Pons (tissue), 1 donor: ENCODE data around the gene GLRB.
"Not testable (repeated sequence)": the region's sequence is repeated elsewhere in the genome, so short reads cannot be mapped to it uniquely, and the experiment has no call there.

ENCODE experiments used
- DNase-seq: peaks from one replicate; pipeline ENCODE4 v3.0.0-alpha.2; 2016; ENCODE audit warnings: low spot score

Gene GLRB

GRCh38 chr4:157128395-157128794 lies 52.4 kb downstream of the GLRB start:
- peak; percentile 28 for DNase-seq

GRCh38 chr4:157141976-157142375 lies 66.0 kb downstream of the GLRB start:
- DNase-seq: no peak

GRCh38 chr4:157143369-157143768 lies 67.4 kb downstream of the GLRB start:
- DNase-seq: no peak

GRCh38 chr4:157151711-157152110 lies 75.8 kb downstream of the GLRB start:
- DNase-seq: no peak

GRCh38 chr4:157165935-157166610 lies 90.1 kb downstream of the GLRB start:
- no peak for DNase-seq

- no peak for DNase-seq
These were observed 94.4 kb downstream of the GLRB start for GRCh38 chr4:157170321-157170720.

GRCh38 chr4:157172011-157172410 lies 96.1 kb downstream of the GLRB start:
- no peak for DNase-seq

- not testable (repeated sequence) for DNase-seq
These were observed 104.3 kb downstream of the GLRB start for GRCh38 chr4:157180268-157180667.

- DNase-seq: no peak
These were observed 108.3 kb downstream of the GLRB start for GRCh38 chr4:157184300-157184699.

GRCh38 chr4:157185363-157185762 lies 109.4 kb downstream of the GLRB start:
- DNase-seq: no peak

GRCh38 chr4:157195374-157195773 lies 119.4 kb downstream of the GLRB start:
- DNase-seq: no peak

GRCh38 chr4:157196046-157196445 lies 120.1 kb downstream of the GLRB start:
- no peak for DNase-seq

GRCh38 chr4:157204634-157205244 lies 128.8 kb downstream of the GLRB start:
- DNase-seq: no peak

- peak; percentile 61 for DNase-seq
These were observed 141.8 kb downstream of the GLRB start for GRCh38 chr4:157217708-157218107.

- DNase-seq: peak; percentile 25
These were observed 143.9 kb downstream of the GLRB start for GRCh38 chr4:157219711-157220370.

- peak; percentile 77 for DNase-seq
These were observed 144.5 kb downstream of the GLRB start, which contains the start of gene GRIA2 for GRCh38 chr4:157220371-157220881. TSS of gene GRIA2 (plus strand) at chr4:157220728. CDS start at chr4:157221043, 315 bp downstream.

GRCh38 chr4:157221426-157221894 lies 145.5 kb downstream of the GLRB start:
- DNase-seq: peak; percentile 57
